HG03439 (cell line): ENCODE measurements around the gene BTN1A1.

ENCODE experiments used
- ATAC-seq: cut with Tn5 transposase; IDR thresholded peaks from one replicate; pipeline ENCODE4 v1.9.1; 2021; ENCODE audit warnings: mild to moderate bottlenecking, moderate library complexity; ENCODE audit not compliant: unreplicated experiment

The BTN1A1 gene

GRCh38 chr6:26475823-26476729 lies 24.0 kb upstream of the BTN1A1 start:
- no peak for ATAC-seq

DNA sequence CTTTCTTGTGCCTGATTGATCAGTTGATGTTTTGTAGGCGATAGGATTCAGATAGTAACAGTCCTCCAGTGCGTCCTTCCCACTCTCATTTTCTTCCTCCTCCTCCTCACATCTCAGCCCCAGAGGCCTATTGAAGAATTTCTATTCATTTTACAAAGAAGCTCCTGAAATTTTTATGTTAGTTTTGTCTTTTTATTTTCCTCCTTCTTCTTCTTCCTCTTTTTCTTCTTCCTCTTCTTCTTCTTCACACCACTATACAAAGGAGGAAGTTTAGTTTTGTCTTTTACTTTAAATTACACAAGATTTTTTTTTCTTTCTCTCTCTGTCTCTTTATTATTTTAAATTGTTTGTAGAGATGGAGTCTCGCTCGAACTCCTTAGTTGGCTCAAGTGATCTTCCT lies 23.2 kb upstream of the BTN1A1 start:
- ATAC-seq: no peak

DNA sequence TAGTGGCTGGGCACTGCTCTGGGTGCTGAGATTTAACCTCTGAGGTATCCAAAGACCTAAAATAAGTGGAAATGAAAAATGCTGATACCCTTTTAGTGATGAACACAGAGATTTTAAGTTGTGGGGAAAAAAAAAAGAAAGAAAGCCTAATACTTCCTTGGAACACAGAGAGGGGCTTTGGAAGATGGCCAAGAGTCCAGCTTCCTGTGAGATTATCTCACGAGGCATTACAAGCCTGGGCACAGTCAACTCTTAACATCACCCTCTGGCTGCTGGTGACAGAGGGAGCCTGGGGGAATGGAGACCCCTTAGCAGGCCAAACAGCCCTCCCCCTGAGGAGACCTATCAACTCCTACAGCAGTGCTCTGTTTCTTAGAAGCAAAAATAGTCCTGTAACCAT lies 22.7 kb upstream of the BTN1A1 start:
- no peak for ATAC-seq

- no peak for ATAC-seq
These were observed 21.8 kb upstream of the BTN1A1 start for GRCh38 chr6:26478100-26478984.

- ATAC-seq: no peak
These were observed 21.2 kb upstream of the BTN1A1 start for GRCh38 chr6:26478985-26479278.

- ATAC-seq: no peak
These were observed 17.8 kb upstream of the BTN1A1 start for GRCh38 chr6:26482338-26482737.

GRCh38 chr6:26483727-26484126 lies 16.4 kb upstream of the BTN1A1 start:
- no peak for ATAC-seq

DNA sequence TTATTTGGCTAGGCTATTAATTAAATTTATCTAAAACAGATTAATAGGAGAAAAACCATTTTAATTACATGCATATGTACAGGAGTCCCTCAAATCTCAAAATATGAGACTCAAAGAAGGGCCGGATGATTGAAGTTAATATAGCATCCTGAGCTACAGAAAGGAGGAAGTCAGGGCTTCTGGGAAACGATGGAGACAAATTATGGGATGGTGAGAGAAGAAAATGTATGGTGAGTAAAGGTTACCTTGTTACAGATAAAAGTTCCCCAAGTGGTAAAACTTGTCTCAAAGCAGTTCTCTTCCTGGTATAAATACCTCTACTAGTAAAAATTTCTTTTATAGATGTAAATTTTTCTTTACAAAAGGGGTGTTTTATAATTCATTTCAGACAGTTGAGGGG lies 15.9 kb upstream of the BTN1A1 start:
- ATAC-seq: no peak

GRCh38 chr6:26485112-26485780 lies 14.9 kb upstream of the BTN1A1 start:
- no peak for ATAC-seq

- ATAC-seq: no peak
These were observed 13.7 kb upstream of the BTN1A1 start for GRCh38 chr6:26486358-26486757.

DNA sequence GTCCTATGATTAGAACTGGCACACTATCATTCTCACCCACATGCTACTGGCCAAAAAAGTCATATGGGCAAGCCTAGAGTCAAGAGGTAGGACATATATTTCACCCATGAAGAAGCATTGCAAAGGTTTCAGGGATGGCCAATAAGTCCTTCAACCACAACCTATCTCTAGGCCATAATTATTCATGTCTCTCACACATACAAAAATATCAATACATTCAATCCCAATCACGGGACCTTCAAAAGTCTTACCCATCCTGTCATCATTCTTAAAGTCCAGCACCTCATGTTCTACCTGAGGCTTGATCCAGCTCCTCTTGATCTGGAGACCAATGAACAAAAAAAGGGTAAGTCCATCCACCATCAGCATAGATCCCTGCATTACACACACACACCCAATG lies 12.6 kb upstream of the BTN1A1 start:
- no peak for ATAC-seq

DNA sequence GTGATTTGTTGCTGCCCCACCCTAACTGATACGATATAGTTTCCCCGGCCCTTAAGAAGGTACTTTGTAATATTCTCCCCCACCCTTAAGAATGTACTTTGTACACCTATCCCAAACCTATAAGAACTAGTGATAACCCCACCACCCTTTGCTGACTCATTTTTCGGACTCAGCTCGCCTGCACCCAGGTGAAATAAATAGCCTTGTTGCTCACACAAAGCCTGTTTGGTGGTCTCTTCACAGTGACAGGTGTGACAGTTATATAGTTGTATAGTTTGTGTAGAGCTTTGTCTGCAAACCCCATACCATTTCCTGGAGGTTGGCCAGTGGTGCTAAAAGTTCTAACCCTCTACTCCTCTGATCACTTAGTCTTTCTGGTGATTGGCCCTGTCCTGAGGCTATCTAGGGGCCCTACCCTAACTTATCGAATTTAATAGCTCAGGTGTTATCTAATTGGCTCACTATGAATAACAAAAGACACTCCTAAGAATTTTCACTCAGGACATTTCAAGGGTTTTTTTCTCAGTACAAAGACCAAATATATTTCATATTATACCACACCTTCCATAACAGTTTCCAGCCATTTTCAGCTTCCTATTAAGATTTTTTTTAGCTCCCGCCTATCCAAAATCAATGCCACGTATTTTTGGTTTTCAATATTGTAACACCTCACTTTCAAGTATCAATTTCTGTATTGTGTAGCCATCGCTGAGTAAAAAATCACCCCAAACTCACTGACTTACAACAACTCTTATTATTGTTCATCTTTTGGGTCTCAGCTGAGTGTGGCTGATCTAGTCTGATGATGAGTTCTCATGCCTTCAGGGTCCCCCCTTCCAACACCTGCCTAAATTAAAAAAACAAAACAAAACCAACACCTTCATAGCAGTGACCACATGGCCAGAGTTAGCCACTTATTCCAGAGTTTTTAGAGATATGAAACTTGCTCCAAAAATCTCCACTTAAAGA lies 9.8 kb upstream of the BTN1A1 start:
- no peak for ATAC-seq

- ATAC-seq: no peak
These were observed 8.5 kb upstream of the BTN1A1 start for GRCh38 chr6:26491604-26492003.

DNA sequence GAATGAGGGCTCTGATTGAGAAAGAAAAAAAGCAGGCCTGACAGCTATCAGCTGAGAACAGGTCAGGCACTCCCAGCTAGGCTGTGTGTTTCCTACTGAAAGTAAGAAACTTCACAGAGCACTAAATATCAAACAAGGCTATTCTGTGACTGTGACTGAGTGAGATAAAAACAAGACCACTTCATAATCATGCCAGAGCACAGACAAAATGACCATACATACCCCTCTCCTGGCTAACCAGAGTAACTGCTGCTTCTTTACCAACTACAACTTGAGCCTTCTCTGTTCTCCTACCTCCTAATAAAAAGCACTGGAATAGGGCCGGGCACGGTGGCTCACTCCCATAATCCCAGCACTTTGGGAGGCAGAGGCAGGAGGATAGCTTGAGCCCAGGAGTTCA lies 6.8 kb upstream of the BTN1A1 start:
- no peak for ATAC-seq

GRCh38 chr6:26494117-26494516 lies 6.0 kb upstream of the BTN1A1 start:
- no peak for ATAC-seq

- no peak for ATAC-seq
These were observed 4.8 kb upstream of the BTN1A1 start for GRCh38 chr6:26495281-26495680.

DNA sequence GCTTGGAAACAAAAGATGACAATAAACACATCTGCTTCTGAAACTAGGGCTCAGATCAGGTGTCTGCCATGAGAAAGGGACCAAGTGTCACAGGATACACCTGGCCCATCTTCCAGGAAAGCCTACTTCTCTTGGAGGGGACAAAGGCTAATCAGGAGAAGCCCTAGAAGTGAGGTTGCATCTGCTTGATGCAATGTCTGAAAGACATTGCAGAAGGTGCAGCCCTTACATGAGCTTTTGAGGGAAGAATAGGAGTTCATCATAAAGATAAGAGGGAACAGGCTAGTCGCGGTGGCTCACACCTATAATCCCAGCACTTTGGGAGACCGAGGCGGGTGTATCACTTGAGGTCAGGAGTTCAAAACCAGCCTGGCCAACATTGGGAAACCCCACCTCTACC lies 2.5 kb upstream of the BTN1A1 start:
- ATAC-seq: no peak

DNA sequence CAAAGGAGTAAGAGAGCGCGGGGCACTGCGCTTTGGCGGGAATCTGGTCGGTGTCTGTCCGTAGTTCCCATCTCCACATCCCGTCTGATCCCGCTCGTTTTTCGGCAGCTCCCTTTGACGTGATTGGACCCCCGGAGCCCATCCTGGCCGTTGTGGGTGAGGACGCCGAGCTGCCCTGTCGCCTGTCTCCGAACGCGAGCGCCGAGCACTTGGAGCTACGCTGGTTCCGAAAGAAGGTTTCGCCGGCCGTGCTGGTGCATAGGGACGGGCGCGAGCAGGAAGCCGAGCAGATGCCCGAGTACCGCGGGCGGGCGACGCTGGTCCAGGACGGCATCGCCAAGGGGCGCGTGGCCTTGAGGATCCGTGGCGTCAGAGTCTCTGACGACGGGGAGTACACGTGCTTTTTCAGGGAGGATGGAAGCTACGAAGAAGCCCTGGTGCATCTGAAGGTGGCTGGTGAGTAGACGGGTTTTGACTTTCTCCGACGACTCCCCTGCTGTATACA lies 1.4 kb downstream of the BTN1A1 start:
- ATAC-seq: no peak

DNA sequence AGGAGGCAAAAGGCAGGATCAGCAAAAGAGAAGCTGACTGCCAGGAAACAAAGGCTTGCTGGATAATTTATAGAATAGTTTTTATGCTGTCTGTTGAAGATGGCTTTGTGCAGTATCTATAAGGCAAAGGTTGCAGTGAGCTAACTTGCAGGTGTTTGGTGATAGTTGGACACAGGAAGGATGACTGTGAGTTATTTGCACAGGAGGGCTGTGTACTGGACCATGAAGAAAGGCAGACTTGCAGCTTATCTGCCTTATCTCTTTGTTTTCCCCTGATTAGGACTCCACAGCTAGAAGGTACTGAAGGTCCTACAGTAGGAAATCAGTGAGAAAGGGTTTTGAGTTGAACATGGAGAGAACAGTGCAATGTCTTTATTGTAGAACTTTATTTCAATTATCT lies 2.1 kb downstream of the BTN1A1 start:
- ATAC-seq: no peak

GRCh38 chr6:26502626-26503025 lies 2.5 kb downstream of the BTN1A1 start:
- ATAC-seq: no peak
